GM21825 (cell line): ENCODE results near the gene SLC9A3.

Experiments used
- ATAC-seq: cut with Tn5 transposase; IDR thresholded peaks from one replicate; pipeline ENCODE4 v1.9.1; 2021; ENCODE audit warnings: mild to moderate bottlenecking, moderate library complexity; ENCODE audit not compliant: unreplicated experiment

Gene SLC9A3

GRCh38 chr5:539469-540070 is 15.3 kb upstream of the SLC9A3 start:
- ATAC-seq, result no peak

- no peak for ATAC-seq
Observed at GRCh38 chr5:538801-539468, 14.7 kb upstream of the SLC9A3 start.

- no peak for ATAC-seq
Observed at GRCh38 chr5:538271-538771, 14.1 kb upstream of the SLC9A3 start.

GRCh38 chr5:537621-538071 is 13.4 kb upstream of the SLC9A3 start:
- ATAC-seq, result no peak

GRCh38 chr5:537098-537497 is 12.8 kb upstream of the SLC9A3 start:
- no peak for ATAC-seq

DNA sequence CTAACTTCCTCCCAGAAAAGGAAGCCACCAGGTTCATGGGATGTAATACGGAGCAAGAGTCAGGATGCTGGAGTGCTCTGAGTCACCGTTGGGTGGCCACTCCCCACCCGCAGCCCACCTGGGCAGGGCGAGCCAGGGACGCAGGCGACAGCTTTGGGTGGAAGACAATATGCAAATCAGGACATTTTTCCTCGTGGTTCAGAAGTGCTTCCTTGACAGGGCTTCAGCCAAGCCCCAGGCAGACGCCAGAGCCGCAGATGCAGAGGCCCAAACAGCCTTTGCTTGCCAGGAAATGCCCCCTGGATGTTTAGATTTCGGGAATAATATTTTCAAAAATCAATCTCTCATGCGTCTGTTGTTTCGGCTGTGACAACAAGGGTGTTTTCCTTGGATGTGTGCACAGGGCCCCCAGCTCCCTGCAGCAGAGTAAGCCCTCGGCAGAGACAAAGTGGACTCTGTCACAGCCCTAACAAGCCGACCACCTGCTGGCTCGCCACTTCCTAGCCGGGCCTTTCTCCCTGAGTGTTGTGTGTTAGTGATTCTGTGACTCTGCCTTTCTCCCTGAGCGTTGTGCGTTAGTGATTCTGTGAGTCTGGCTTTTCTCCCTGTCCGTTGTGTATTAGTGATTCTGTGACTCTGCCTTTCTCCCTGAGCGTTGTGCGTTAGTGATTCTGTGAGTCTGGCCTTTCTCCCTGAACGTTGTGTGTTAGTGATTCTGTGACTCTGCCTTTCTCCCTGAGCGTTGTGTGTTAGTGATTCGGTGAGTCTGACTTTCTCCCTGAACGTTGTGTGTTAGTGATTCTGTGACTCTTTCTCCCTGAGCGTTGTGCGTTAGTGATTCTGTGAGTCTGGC is 11.8 kb upstream of the SLC9A3 start:
- no peak for ATAC-seq

- ATAC-seq, result no peak
Observed at GRCh38 chr5:534743-535671, 10.8 kb upstream of the SLC9A3 start.

DNA sequence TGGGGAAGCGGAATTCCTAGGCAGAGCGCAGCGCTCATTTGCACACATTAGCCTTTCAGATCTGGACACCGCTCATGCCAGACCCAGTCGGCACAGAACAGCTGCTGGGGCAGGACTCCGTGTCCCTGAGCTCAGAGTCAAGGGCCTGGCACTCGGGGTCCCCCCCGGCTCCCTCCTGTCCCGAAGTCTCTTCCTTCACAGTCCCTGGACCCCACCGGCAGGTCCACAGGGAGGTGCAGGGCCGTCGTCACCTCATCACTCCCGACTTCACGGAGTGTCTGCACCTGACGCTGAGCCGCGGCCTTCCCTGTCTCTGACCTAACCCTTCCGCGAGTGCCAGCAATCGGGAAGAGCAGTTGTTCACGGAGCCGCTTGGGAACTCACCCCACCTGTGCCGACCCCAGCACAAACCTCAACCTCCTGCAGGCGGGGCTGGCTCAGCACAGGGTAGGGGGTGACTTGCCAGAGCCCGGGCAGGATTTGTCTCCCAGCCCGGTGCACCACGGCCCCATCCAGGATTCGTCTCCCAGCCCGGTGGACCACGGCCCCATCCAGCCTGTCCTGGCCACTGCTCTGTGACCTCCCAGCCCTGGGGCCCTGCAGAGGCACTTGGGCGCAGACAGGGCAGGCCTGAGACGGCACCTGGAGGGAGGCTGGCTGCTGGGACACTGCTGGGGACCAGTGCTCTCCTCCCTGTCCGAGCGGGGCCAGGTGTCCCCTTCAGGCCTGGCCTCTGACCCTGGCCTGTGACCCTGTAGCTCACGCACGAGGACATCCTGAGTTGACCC is 9.9 kb upstream of the SLC9A3 start:
- no peak for ATAC-seq

DNA sequence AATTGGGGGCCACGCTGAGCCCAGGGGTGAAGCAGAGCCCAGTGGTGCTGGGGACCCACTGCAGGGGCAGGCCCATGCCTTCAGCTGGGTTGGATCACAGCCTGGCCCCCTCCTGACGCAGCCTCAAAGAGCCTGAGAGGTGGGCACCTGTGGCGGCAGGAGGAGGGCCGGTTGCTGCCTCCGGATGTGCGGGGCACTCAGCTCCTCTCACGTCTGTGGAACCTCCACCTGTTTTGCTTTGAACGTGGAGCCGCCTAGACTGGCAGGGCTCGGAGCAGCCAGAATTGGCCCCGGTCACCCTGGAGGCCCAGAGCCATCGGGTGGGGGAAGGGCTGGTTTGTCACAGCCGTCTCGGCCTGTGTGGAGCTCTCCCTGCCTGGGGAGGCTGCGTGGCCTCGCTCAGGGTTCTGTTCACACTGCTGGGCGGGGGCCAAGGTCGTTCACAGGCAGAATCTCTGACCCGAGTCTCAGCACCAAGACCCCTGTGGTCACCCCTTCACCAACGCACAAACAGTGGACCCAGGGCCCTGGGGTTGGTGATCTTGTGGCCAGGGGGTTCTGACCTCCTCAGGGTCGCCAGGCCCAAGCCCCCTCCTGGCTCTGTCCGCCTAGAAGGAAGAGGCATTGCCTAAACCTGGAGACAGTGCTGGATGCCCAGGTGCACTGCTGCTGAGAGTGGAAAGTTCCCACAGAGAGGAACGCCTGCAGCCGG is 9.2 kb upstream of the SLC9A3 start:
- ATAC-seq, result no peak

GRCh38 chr5:532521-533242 is 8.4 kb upstream of the SLC9A3 start:
- ATAC-seq, result no peak

DNA sequence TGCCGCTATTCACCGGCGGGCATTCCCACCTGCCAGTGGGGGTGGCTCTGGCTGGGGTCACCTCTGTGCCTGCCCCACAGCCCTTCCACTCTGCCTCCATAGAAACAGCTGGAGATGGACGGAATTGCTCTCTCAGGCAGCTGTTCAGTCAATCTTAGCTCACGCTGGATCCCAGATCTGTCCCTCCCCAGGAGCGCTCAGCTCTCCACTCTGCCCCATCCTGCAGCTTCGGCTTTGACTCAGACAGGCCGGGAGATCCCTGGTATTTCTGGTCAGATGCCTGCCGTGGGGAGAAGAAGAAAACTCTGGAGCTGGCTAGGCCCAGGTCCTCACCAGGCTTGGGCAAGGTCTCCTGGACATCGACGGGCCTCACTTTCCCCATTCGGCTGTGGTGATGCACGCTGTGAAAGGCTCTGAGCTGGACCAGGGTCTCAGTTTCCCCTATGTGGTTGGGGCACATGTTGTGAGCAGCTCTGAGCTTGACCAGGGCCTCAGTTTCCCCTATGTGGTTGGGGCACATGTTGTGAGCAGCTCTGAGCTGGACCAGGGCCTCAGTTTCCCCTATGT is 7.6 kb upstream of the SLC9A3 start:
- ATAC-seq, result no peak

DNA sequence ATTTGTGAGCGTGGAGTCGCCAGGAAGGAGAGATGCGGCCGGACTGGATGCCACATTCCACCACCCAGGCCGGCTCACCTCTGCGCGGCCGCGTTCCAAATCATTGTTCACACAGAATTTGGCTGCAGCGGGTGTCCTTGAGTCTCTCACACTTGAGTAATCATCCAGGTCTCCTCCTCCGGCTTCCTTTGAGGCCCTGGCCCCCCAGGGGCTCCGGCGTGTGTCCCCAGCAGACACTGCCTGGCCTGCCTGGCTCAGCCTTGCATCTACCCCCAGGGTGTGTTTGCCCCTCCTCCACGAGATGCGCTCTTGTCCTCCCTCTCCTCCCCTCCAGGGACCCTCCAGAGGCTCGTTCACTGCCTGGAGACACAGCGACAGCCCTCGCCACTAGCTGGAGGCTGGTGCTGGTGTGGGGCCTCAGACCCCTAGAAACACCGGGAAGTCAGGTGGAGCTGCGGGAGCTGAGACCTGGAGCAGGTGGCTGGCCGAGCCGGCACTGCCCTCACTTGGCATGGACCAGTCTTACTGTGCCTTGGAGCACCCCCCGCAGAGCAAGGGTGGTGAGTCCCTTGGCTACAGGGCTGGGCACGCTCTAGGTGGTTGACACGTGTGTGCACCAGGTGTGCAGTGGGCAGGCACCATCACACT is 7.0 kb upstream of the SLC9A3 start:
- ATAC-seq, result no peak

GRCh38 chr5:530001-530955 is 6.0 kb upstream of the SLC9A3 start:
- ATAC-seq, result no peak

GRCh38 chr5:528629-529511 is 4.6 kb upstream of the SLC9A3 start:
- no peak for ATAC-seq
